ENCODE data around the gene METTL2A.

DNA sequence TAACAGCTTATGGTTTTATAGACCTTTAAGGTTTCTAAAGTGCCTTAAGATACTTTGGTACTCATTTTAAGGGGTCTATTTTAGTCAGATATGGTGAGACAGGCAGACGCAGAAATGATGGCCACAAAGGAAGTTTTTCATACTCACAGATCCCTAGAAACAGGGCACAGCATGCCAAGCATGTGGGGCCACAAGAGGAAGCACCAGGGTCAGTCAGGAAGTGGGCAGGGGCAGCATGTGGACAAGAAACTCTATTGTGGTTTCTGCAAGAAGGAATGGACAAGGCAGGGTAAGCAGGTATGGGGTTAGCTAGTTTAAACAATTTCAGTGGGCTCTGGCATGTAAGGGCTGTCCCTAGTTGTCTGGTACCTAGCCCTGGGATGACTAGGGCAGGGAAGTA is 34.8 kb upstream of the METTL2A start:
- TF ChIP-seq, protein P1, sequence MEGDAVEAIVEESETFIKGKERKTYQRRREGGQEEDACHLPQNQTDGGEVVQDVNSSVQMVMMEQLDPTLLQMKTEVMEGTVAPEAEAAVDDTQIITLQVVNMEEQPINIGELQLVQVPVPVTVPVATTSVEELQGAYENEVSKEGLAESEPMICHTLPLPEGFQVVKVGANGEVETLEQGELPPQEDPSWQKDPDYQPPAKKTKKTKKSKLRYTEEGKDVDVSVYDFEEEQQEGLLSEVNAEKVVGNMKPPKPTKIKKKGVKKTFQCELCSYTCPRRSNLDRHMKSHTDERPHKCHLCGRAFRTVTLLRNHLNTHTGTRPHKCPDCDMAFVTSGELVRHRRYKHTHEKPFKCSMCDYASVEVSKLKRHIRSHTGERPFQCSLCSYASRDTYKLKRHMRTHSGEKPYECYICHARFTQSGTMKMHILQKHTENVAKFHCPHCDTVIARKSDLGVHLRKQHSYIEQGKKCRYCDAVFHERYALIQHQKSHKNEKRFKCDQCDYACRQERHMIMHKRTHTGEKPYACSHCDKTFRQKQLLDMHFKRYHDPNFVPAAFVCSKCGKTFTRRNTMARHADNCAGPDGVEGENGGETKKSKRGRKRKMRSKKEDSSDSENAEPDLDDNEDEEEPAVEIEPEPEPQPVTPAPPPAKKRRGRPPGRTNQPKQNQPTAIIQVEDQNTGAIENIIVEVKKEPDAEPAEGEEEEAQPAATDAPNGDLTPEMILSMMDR (IDR thresholded peaks at IDR 0.05): no peak
- TF ChIP-seq POLR2A (IDR thresholded peaks at IDR 0.05): no peak

Measured in esophagus squamous epithelium (tissue), 4 donors.